BJ (cell line): ENCODE data around the gene C20orf144. TPM values are rescaled to one million over a fixed set of nuclear protein-coding genes. Genes with fewer than 3 reads are reported as not detected.

Source experiments
- CTCF ChIA-PET: fragments of 350-600 bp; formaldehyde crosslinking; extraction: SDS; loops from one replicate; lab custom pipeline; 2021; ENCODE audit warnings: antibody characterized with exemption, inconsistent platforms; lab: Yijun Ruan, JAX
- POLR2A ChIA-PET: fragments of 300-600 bp; sonication (Branson Sonifier 250); formaldehyde crosslinking; extraction: SDS; loops from one replicate; lab custom pipeline; 2021; ENCODE audit warnings: antibody characterized with exemption; lab: Charles Lee
- DNase-seq: peaks from one replicate; pipeline ENCODE4 v3.0.0-alpha.2; 2011; ENCODE audit warnings: low read depth
- H3K27me3 ChIP-seq: 2 replicates; pipeline ENCODE4 v1.6.0; 2011; ENCODE audit warnings: low read length; ENCODE audit not compliant: control insufficient read depth, insufficient read depth
- H3K36me3 ChIP-seq: 2 replicates; pipeline ENCODE4 v1.5.1; 2011; ENCODE audit warnings: low read length; ENCODE audit not compliant: control insufficient read depth, insufficient read depth
- H3K4me3 ChIP-seq: 2 replicates; pipeline ENCODE4 v1.5.1; 2011; ENCODE audit warnings: low read depth, mild to moderate bottlenecking, control low read depth, low read length
- CTCF ChIP-seq: IDR thresholded peaks from 2 replicates; pipeline ENCODE4 v1.5.1; 2011; ENCODE audit warnings: low read depth, mild to moderate bottlenecking, control low read depth, inconsistent platforms, low read length, moderate library complexity; ENCODE audit not compliant: insufficient read depth
- polyA plus RNA-seq: library from polyadenylated mRNA; depleted of rRNA; stranded (reverse); fragments of >200 nt; gene quantifications from 2 replicates; pipeline ENCODE4 v1.2.3, GENCODE V29; 2011

C20orf144 gene
- polyA plus RNA-seq, 1 experiment: 0.22 TPM

GRCh38 chr20:33681288-33681687 lies 19.2 kb downstream of the C20orf144 start:
- no peaks in the 10 kb centered on the region for H3K27me3 ChIP-seq
- no peaks in the 10 kb centered on the region for H3K36me3 ChIP-seq
- no peak for DNase-seq
- no peak for TF ChIP-seq CTCF
- H3K4me3 ChIP-seq: no peak overlapping the region
- ChIA-PET POLR2A (no interaction called here), CTCF (interaction anchor here (3.3 kb wide), 1 partner anchor 13 kb away, joined by 16 read pairs; the partner anchor contains the start of gene ACTL10)

GRCh38 chr20:33681728-33682353 lies 19.7 kb downstream of the C20orf144 start:
- no peak for TF ChIP-seq CTCF
- no peaks in the 10 kb centered on the region for H3K36me3 ChIP-seq
- no peak for DNase-seq
- H3K4me3 ChIP-seq: no peak overlapping the region
- CTCF ChIA-PET: interaction anchor here (3.3 kb wide), 1 partner anchor 14 kb away, joined by 16 read pairs; the partner anchor contains the start of gene ACTL10
- POLR2A ChIA-PET: no interaction called here
- no peaks in the 10 kb centered on the region for H3K27me3 ChIP-seq

GRCh38 chr20:33684533-33685327 lies 22.6 kb downstream of the C20orf144 start:
- no peak for TF ChIP-seq CTCF
- DNase-seq: no peak
- POLR2A ChIA-PET: interaction anchor here (0.9 kb wide), 1 partner anchor 20 kb away, joined by 5 read pairs; no protein-coding TSS in a partner anchor
- Histone ChIP-seq H3K36me3 (no peaks in the 10 kb centered on the region), H3K27me3 (no peaks in the 10 kb centered on the region), H3K4me3 (peak overlapping the region; percentile 35)
- CTCF ChIA-PET: interaction anchor here (0.8 to 1.5 kb wide), 3 partner anchors 10 to 17 kb away, joined by 3 to 4 read pairs (median 3); no protein-coding TSS in a partner anchor

GRCh38 chr20:33685328-33686099 lies 23.4 kb downstream of the C20orf144 start:
- ChIA-PET CTCF (interaction anchor here (0.8 to 1.5 kb wide), 2 partner anchors 10 to 17 kb away, joined by 3 to 4 read pairs; no protein-coding TSS in a partner anchor), POLR2A (interaction anchor here (0.6 to 0.9 kb wide), 2 partner anchors 11 to 21 kb away, joined by 4 to 5 read pairs; no protein-coding TSS in a partner anchor)
- Histone ChIP-seq H3K4me3 (peak overlapping the region; percentile 35), H3K27me3 (no peaks in the 10 kb centered on the region), H3K36me3 (no peaks in the 10 kb centered on the region)
- TF ChIP-seq CTCF: no peak
- DNase-seq: no peak
